Activated T-cell treated with anti-CD3 and anti-CD28 coated beads for 1 hour (primary cell): ENCODE data around the gene CCDC85C.

Source experiments
- DNase-seq: peaks from one replicate; pipeline ENCODE4 v3.0.0-alpha.2; 2020; ENCODE audit warnings: low read depth

The CCDC85C gene

DNA sequence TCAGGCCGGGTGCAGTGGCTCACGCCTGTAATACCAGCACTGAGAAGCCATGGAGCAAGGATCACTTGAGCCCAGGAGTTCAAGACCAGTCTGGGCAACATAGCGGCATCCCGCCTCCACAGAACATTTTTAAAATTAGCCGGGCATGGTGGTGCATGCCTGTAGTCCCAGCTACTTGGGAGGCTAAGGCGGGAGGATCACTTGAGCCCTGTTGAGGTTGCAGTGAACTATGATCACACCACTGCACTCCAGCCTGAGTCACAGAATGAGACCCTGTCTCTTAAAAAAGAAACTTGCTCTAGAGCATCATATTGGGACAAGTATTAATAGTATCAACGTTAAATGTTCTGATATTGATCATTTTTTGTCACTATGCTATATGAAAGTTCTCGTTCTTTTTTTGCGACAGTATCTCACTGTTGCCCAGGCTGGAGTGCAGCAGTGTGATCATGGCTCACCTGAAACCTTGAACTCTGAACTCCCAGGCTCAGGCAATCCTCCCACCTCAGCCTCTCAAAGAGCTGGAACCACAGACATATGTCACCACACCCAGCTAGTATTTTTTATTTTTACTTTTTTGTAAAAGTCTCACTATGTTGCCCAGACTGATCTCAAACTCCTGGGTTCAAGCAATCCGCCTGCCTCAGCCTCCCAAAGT, 47.7 kb downstream of the CCDC85C start:
- DNase-seq = no peak

- DNase-seq = no peak
Measured at GRCh38 chr14:99554757-99555531, 49.1 kb downstream of the CCDC85C start.

GRCh38 chr14:99554184-99554583, 49.8 kb downstream of the CCDC85C start:
- DNase-seq = no peak

GRCh38 chr14:99552572-99553216, 51.3 kb downstream of the CCDC85C start:
- no peak for DNase-seq

DNA sequence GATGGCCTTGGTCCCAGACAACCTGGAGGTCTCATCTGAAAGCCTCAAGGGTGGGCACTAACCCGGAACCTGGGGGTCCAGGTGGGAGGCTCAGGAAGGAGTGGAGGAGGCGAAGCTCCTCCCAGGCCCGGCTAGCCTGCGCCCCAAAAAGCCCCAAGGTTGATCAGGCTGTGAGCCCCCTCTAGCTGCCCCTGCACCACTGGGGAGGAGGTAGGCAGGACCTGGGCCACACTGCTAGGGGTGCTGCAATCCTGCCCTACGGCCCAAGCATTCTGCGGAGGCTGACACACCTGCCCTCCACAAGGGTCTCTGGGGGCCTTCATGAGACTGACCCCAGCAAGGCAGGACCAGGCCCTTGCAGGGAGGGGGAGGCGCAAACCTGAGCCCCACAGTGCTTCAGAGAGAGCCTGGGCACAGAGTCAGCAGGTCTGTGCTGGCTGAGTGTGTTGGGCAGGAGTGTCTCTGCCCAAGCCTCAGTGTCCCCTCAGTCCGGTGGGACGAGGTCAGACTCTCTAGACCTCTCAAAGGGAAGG, 51.9 kb downstream of the CCDC85C start:
- no peak for DNase-seq

DNA sequence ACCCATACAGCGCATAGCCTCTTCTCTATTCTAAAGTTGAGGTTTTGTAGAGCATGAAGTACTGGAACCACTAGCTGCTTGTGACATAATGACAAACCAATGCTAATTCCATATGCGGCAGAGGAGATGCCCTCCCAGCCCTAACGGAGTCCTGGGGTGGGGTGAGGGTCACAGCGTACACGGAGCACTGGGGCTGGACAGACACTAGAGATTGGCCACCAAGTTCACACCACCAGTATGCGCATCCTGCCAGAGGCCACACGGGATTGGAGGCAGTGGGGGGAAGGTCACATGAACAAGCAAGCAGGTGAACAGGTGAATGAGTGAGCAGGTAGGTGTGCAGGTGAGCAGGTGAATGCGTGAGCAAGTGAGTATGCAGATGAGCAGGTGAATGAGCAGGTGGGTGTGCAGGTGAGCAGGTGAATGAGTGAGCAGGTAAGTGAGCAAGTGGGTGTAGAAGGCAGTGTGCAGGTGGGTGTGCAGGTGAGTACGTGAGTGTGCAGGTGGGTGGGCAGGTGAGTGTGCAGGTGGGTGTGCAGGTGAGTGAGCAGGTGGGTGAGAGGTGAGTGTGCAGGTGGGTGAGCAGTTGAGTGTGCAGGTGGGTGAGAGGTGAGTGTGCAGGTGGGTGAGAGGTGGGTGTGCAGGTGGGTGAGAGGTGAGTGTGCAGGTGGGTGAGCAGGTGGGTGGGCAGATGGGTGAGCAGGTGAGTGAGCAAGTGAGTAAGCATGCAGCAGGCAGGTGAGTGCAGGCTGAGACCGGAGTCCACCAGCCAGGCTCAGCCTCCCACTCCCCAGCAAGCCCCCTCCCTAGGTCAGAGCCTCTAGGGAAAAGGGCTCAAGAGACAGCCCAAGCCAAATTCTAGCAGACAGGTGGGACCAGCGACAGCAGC, 52.7 kb downstream of the CCDC85C start:
- DNase-seq = no peak

DNA sequence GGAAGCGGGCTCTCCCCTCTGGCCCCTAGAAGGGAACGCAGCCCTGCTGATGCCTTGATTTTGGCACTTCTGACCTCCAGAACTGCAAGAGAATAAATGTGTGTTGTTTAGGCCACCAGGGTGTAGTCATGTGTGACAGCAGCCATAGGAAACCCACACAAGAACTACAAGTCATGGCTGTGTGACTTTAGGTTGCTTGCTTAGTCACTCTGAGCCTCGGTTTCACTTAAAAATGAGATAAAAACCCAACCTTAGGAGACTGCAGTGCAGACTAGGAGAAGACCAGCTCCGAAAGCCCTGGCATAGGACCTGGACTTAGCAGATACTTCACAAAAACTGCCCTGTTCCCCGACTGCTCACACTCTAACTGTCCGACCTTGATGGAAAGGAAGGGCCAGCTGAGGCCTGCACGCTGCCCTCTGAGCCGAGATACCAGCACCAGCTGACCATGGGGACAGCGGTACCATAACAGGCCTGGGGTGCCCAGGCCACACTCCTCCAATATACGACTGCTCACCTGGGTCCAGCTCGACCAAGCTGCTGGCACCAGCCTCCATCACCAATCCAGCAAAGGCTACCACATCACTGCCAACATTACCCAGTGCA, 53.5 kb downstream of the CCDC85C start:
- no peak for DNase-seq

- no peak for DNase-seq
Measured at GRCh38 chr14:99549684-99550083, 54.3 kb downstream of the CCDC85C start.

DNA sequence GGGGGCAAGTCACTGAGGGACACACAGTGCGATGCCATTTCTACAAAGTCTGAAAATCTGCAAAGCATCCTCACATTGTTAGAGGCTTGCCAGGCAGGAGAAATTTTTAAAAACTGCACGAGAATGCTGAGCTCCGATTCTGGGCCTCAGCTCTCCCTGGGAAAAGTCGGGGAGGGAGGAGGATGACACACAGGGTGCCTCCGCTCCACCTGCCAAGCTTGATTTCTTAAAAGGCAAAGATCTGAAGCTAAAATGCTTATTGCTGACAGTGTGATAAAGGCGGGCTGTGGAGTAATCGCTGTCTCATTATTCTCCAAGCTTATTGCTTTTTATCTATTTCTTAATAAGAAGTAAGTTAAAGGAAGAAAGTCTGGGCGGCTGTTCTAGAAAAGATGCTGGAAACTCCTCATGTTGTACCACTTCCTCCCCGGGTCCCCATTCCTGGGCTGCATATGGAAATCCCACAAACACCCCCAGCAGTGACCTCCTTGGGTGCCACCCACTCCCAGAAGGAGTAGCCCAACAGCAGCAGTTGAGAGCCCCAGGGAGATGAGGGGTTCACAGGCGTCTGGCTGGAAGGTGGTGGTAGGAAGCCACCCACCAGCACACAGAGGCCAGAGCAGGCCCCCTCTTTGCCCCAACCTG, 55.0 kb downstream of the CCDC85C start:
- DNase-seq = no peak

GRCh38 chr14:99548255-99548654, 55.8 kb downstream of the CCDC85C start:
- no peak for DNase-seq

GRCh38 chr14:99546234-99546879, 57.6 kb downstream of the CCDC85C start:
- DNase-seq = no peak

DNA sequence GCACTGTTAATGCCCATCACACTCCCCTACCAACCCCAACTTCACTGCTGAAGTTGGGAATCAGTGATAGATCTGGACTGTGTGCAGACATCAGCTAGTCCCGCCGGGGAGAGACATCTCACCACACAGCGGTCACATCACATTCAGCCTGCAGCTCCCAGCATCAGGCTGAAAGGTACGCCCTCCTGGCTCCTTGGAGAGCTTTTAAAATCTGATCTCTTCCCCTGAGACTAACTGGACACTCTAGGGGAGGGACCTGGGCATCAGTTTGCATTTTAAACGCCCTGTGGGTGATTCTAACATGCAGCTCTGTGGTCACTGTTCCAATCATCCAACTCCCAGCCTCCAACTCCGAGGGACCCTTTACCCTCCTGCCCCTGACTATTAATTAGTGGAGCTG, 58.4 kb downstream of the CCDC85C start:
- no peak for DNase-seq

- no peak for DNase-seq
Measured at GRCh38 chr14:99544991-99545390, 59.0 kb downstream of the CCDC85C start.

DNA sequence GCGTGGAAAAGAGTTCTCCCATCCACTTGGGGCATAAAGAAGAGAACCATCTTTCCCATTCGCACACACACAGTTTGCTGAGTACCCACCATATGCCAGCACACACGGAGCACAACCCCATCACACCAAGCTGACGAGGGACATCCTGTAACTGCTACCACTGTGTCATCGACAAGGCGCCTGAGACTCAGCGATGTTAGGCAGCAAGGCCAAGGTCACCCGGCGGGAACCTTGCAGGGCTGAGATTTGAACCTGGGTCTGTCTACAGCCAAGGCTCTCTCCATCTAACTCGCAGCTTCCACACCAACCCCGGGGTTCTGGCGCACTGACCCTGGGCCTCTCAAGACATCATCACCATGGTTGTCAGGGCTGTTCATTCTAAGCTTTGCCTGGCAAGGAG, 60.0 kb downstream of the CCDC85C start:
- no peak for DNase-seq

- DNase-seq = no peak
Measured at GRCh38 chr14:99543370-99543769, 60.6 kb downstream of the CCDC85C start.

DNA sequence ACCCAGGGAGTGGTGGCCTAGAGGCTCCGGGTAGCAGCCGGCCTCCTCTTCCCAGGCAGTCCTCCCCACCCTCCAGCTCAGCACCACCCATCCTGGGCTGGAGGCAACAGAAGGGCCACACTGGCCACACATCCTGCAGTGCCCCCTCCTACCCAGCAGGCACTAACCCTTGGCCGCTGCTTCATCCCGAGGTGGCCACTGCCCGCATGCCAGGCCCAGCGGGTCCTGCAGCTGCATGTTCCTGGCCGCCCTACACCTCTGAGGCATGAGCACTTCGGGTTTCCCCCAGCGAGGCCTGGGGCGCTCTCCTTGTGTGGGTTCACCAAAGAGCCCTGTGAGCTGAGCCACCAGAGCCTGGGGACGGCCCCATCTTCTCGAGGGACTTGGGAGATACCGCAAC, 61.4 kb downstream of the CCDC85C start:
- no peak for DNase-seq

GRCh38 chr14:99541677-99542470, 62.1 kb downstream of the CCDC85C start:
- no peak for DNase-seq

DNA sequence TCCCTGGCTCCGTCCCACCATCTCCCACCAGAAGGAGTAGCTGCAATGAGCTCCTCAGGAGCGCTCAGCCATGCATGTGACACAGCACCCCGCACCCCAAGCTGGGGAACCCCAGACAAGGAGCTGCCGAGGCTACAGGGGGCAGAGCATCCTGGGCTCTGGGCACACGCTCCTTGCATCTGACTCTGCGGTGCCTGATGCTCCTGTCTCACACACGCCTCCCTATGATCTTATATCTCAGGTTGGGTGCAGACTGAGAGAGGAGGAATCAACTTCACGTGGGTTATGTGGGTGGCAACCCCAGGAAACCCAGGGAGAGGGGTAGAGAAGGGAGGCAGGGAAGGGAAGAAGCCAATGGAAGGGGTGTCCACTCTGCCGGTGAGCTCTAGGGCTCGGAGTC, 62.8 kb downstream of the CCDC85C start:
- no peak for DNase-seq

DNA sequence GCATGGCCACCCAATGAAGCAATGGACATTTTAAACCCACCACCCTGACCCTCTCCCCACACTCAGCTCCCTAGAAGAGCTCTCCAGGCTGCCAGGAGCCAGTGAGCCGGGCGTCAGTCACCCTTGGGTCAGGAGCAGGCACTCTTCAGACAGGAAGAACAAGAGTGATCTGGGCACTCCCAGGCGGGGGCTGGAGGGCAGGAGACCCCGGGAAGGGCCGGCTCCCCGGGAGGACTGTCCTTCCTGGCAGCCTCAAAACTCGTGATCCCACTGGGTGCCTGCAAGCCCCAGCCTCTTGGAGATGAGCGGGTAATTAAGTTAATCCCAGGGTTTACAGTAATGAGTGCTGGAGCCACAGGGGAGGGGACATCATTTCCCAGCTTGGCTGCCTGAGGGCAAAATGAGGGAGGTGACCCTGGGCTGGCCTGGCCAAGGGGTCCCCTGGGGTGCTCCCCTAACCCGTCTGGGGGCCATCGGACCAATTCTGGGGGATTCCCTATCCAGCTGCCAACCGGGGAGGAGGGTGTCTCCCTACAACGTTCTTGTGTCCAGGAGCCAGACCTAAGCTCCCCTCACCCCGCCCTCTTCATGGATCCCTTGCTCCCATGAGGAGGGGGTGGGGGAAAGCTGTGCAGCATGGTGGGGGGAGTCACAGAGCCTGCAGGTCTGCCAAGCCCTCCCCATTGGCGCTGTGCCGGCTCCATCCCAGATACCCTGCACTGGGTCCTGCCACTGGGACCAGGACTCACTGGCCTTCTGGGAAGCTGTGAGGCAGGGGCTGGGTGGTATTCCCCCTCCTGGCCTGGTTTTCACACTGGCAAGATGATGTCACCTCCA, 63.6 kb downstream of the CCDC85C start:
- DNase-seq = no peak
